Measurements from ENCODE around the gene ADORA1. TPM values are rescaled to one million over a fixed set of nuclear protein-coding genes. Genes with fewer than 3 reads are reported as not detected.

ADORA1 gene
- total and polyA plus RNA-seq, 2 of the 4 experiments (the other 2 are of a cell fraction) = 0.36 to 0.56 TPM

DNA sequence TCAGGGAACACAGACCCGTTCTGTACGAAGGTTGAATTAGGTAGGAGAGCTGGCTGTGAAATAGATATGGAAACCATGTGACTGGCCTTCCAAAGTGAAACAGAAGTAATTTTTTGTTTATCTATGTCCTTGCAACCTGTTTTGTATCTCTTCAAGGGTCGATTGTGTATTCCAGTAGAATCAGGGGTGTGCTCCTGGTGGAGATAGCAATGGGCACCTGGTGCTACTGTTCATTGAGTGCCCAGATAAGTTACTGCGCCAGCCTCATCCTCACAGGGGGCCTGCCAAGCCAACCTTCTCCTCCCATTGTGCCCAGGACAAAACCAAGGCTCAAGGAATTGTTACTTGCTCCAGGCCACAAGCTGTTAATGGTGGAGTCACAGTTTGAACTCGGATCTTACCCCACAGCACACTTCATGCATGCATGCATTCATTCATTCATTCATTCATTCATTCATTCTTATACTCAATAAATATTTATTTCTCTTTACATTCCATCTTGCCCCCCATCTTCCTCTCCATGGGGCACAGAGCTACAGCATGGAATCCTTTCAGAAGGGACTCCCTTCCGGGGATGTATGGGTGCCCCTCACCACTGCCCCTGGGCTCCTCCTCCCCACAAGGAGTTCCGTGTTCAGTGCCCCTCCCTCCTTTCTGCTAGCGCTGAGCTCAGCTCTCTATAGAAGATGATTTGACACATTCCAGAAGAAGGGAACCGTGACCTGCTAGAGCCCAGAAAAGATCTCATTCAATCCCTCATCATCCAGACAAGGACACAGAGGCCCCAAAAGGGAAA, 24.0 kb downstream of the ADORA1 start:
- DNase-seq = no peak
- no peak overlapping the region for H3K56ac ChIP-seq (ENCODE audit: extremely low read depth, insufficient read depth, low read length)
- no peaks in the 10 kb centered on the region for H3K79me1 ChIP-seq (ENCODE audit: low read depth in 1 of 2, low read length in 2 of 2)
- H3K27ac ChIP-seq (ENCODE audit: insufficient read depth, low read length) = no peak overlapping the region
- H3K23ac ChIP-seq (ENCODE audit: low read depth, low read length) = no peak overlapping the region
- H3K4ac ChIP-seq (ENCODE audit: low read depth, low read length) = no peak overlapping the region
- no peak overlapping the region for H3K14ac ChIP-seq (replicated peaks; ENCODE audit: low read depth, low read length)
- 47% methylated on average over 3 of the region's 9 CpGs; no CpG with 5 or more reads in 1 of the 2 experiments for WGBS, 2 experiments (ENCODE audit: extremely low coverage in 2 of 2, insufficient read length in 1 of 2)
- peaks cover 2% of the 10 kb centered on the region; the same call in 1 of the 2 replicates for H3K27me3 ChIP-seq (ENCODE audit: control insufficient read depth, insufficient read depth, low read length)
- no peak for ATAC-seq (ENCODE audit: low read depth)
- H4K20me1 ChIP-seq (ENCODE audit: insufficient read depth, low read length) = no peaks in the 10 kb centered on the region
- H3K4me1 ChIP-seq (ENCODE audit: control insufficient read depth, insufficient read depth, low read length) = peaks cover 11% of the 10 kb centered on the region
- no peak overlapping the region for H2AK9ac ChIP-seq (replicated peaks; ENCODE audit: low read depth, low read length, poor library complexity)
- H4K5ac ChIP-seq (ENCODE audit: low read depth, low read length) = no peak overlapping the region
- H2AK5ac ChIP-seq (ENCODE audit: low read depth, low read length) = no peak overlapping the region
- no peak overlapping the region for H2BK5ac ChIP-seq (ENCODE audit: low read depth, low read length, poor library complexity, severe bottlenecking)
- ChIA-PET CTCF (no interaction called here), POLR2A (ENCODE audit: unreplicated experiment) (no interaction called here)
- H3K9me1 ChIP-seq (ENCODE audit: insufficient read depth, low read length) = no peaks in the 10 kb centered on the region
- no peak overlapping the region for H3K9ac ChIP-seq (ENCODE audit: low read depth, low read length)
- no peak overlapping the region for H2BK15ac ChIP-seq (ENCODE audit: low read depth, low read length)
- no TSS peak for BruUV-seq (replicated peaks)
- in situ Hi-C loops (cut with MboI; ENCODE audit: low sequenced_read_pairs) = no loop called here
- no peak overlapping the region for H4K91ac ChIP-seq (ENCODE audit: insufficient read depth, low read depth, low read length)
- H3K18ac ChIP-seq (ENCODE audit: low read depth, low read length) = no peak overlapping the region
- H3K9me3 ChIP-seq (ENCODE audit: control insufficient read depth, insufficient read depth, low read length) = no peaks in the 10 kb centered on the region
- H2AFZ ChIP-seq (replicated peaks; ENCODE audit: low read length, poor library complexity) = no peak overlapping the region
- H3K36me3 ChIP-seq (ENCODE audit: control insufficient read depth, insufficient read depth, low read length) = no peaks in the 10 kb centered on the region
- H3K4me3 ChIP-seq (ENCODE audit: insufficient read depth, low read depth, low read length) = no peak overlapping the region
- dilution Hi-C loops (cut with HindIII; ENCODE audit: low sequenced_read_pairs, unreplicated experiment) = no loop called here
- H3K4me2 ChIP-seq (ENCODE audit: low read depth, low read length) = no peak overlapping the region
- H4K8ac ChIP-seq (ENCODE audit: low read depth in 2 of 2, low read length in 2 of 2) = no peak overlapping the region
- H2BK120ac ChIP-seq (ENCODE audit: low read depth, low read length) = no peak overlapping the region
- H2BK20ac ChIP-seq (ENCODE audit: low read depth, low read length) = no peak overlapping the region
- intact Hi-C loops (cut with micrococcal nuclease) = no loop called here
- no peak for TF ChIP-seq RCOR1 (IDR thresholded peaks at IDR 0.05; ENCODE audit: insufficient replicate concordance, low read length)
- TF ChIP-seq MAFK (IDR thresholded peaks at IDR 0.05; ENCODE audit: low read depth, low read length) = no peak
- TF ChIP-seq FOS (IDR thresholded peaks at IDR 0.05; ENCODE audit: low read depth, low read length) = no peak
- TF ChIP-seq RFX5 (IDR thresholded peaks at IDR 0.05; ENCODE audit: low read depth, low read length) = no peak
- no peak for TF ChIP-seq USF2 (IDR thresholded peaks at IDR 0.05; ENCODE audit: low read depth, low read length)
- TF ChIP-seq MAZ (IDR thresholded peaks at IDR 0.05; ENCODE audit: borderline replicate concordance, low read depth, low read length) = no peak
- TF ChIP-seq, protein P1, sequence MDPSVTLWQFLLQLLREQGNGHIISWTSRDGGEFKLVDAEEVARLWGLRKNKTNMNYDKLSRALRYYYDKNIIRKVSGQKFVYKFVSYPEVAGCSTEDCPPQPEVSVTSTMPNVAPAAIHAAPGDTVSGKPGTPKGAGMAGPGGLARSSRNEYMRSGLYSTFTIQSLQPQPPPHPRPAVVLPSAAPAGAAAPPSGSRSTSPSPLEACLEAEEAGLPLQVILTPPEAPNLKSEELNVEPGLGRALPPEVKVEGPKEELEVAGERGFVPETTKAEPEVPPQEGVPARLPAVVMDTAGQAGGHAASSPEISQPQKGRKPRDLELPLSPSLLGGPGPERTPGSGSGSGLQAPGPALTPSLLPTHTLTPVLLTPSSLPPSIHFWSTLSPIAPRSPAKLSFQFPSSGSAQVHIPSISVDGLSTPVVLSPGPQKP (IDR thresholded peaks at IDR 0.05; ENCODE audit: borderline replicate concordance, low read depth, low read length) = no peak
- no peak for TF ChIP-seq MXI1 (IDR thresholded peaks at IDR 0.05; ENCODE audit: borderline replicate concordance, low read depth, low read length)
- TF ChIP-seq CEBPB (IDR thresholded peaks at IDR 0.05; ENCODE audit: low read depth, low read length) = no peak
- TF ChIP-seq SMC3 (IDR thresholded peaks at IDR 0.05; ENCODE audit: low read depth, low read length) = no peak
- no peak for TF ChIP-seq RAD21 (IDR thresholded peaks at IDR 0.05; ENCODE audit: low read length)
- TF ChIP-seq NFE2L2 (IDR thresholded peaks at IDR 0.05; ENCODE audit: low read depth, low read length) = no peak
- no peak for TF ChIP-seq CHD1 (IDR thresholded peaks at IDR 0.05; ENCODE audit: low read depth, low read length)
- no peak for TF ChIP-seq POLR2A (IDR thresholded peaks at IDR 0.05; ENCODE audit: low read depth, low read length)
- TF ChIP-seq CTCF (conservative IDR thresholded peaks at IDR 0.05; ENCODE audit: low read depth, low read length) = no peak
- TF ChIP-seq BHLHE40 (IDR thresholded peaks at IDR 0.05; ENCODE audit: low read depth, low read length) = no peak

Data from IMR-90 (cell line).